Fibroblast of lung (primary cell): ENCODE results near the gene OARD1. TPM values are rescaled to one million over a fixed set of nuclear protein-coding genes. Genes with fewer than 3 reads are reported as not detected.
A peak's percentile ranks its signal among the peaks of the same experiment; 100 is the strongest.

Experiments
- DNase-seq, 2 donors: peaks; one replicate each; pipeline versions ENCODE4 v3.0.0 to v3.0.0-alpha.2; 2010; ENCODE audit warnings: low read depth in 2 of 2
- H2AFZ ChIP-seq: 2 replicates; pipeline ENCODE4 v1.5.1; 2012; ENCODE audit warnings: low read length, control low read depth, inconsistent platforms
- H3K27ac ChIP-seq: 2 replicates; pipeline ENCODE4 v1.5.1; 2011; ENCODE audit warnings: low read length, control low read depth; ENCODE audit not compliant: insufficient read depth
- H3K27me3 ChIP-seq: 2 replicates; pipeline ENCODE4 v1.5.1; 2011; ENCODE audit warnings: mild to moderate bottlenecking, low read length; ENCODE audit not compliant: control insufficient read depth, insufficient read depth
- H3K36me3 ChIP-seq: 2 replicates; pipeline ENCODE4 v1.5.1; 2011; ENCODE audit warnings: low read length; ENCODE audit not compliant: control insufficient read depth, insufficient read depth
- H3K4me1 ChIP-seq: 2 replicates; pipeline ENCODE4 v1.5.1; 2011; ENCODE audit warnings: low read length; ENCODE audit not compliant: control insufficient read depth, insufficient read depth; ENCODE audit errors: extremely low read depth
- H3K4me2 ChIP-seq: 2 replicates; pipeline ENCODE4 v1.5.1; 2011; ENCODE audit warnings: low read length, control low read depth; ENCODE audit not compliant: insufficient read depth; ENCODE audit errors: extremely low read depth
- H3K4me3 ChIP-seq, 4 experiments: fragments of 200-600 bp in 1 of 4; sonication (generic) in 1 of 4; replicated peaks in 1 of 4; 2 replicates each; pipeline ENCODE4 v1.5.1; 2011 to 2016; ENCODE audit warnings: low read length in 4 of 4, low read depth in 3 of 4, mild to moderate bottlenecking in 3 of 4, control low read depth in 2 of 4, inconsistent platforms in 1 of 4, mixed read lengths in 1 of 4; ENCODE audit not compliant: insufficient read depth in 1 of 4; ENCODE audit errors: control extremely low read depth in 1 of 4
- H3K79me2 ChIP-seq: 2 replicates; pipeline ENCODE4 v1.5.1; 2012; ENCODE audit warnings: mild to moderate bottlenecking, low read length, inconsistent platforms; ENCODE audit not compliant: control insufficient read depth, insufficient read depth
- H3K9ac ChIP-seq: 2 replicates; pipeline ENCODE4 v1.5.1; 2011; ENCODE audit warnings: mild to moderate bottlenecking, low read length, control low read depth; ENCODE audit not compliant: insufficient read depth
- H3K9me3 ChIP-seq: 2 replicates; pipeline ENCODE4 v1.5.1; 2012; ENCODE audit warnings: low read depth, low read length; ENCODE audit not compliant: control insufficient read depth, insufficient read depth
- H4K20me1 ChIP-seq: 2 replicates; pipeline ENCODE4 v1.5.1; 2011; ENCODE audit warnings: low read length; ENCODE audit not compliant: control insufficient read depth, insufficient read depth; ENCODE audit errors: extremely low read depth
- EZH2 ChIP-seq: IDR thresholded peaks from 2 replicates; pipeline ENCODE4 v1.5.1; 2012; ENCODE audit warnings: low read length, control low read depth, mild to moderate bottlenecking; ENCODE audit errors: missing control alignments
- polyA plus RNA-seq, 2 donors: library from polyadenylated mRNA; depleted of rRNA in 1 of 2; stranded (reverse) in 1 of 2; unstranded in 1 of 2; fragments of >200 nt; gene quantifications; 2 replicates each; pipeline ENCODE4 v1.2.1, GENCODE V29; 2011 to 2012; ENCODE audit warnings: missing spikeins in 1 of 2
- total RNA-seq: library from RNA; depleted of rRNA; stranded (reverse); fragments of >200 nt; gene quantifications from 2 replicates; pipeline ENCODE4 v1.2.1, GENCODE V29; 2014
- TF ChIP-seq, protein P1 (sequence below), 2 donors: IDR thresholded peaks in 1 of 2; conservative IDR thresholded peaks in 1 of 2; 1 replicate in 1 of 2; 2 replicates in 1 of 2; pipeline ENCODE4 v1.5.1; 2011 to 2012; ENCODE audit warnings: low read length in 2 of 2, control low read depth in 1 of 2, inconsistent platforms in 1 of 2, low read depth in 1 of 2, mild to moderate bottlenecking in 1 of 2

The OARD1 gene
- total and polyA plus RNA-seq, 2 donors (not counting 1 experiment from before 2014, with no cell fraction given) = 9.8 to 12.4 TPM

DNA sequence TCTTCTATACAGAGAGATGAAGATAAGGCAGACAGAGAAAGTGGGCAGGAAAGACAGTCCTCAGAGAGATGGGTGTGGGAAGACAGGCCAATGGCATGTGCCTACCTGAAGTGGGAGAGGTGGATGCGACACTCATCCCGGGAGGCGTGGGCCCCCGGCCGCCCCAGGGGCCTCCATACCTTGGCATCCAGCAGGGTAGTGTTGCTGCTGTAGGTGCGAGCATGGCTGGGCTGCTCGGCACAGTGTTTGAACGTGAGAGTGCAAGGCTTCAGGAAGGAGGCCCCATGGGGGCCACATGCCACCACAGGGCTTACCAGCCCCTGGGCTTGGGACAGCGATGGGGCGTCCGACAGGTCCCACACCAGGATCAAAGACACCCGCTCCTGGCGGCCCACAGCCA lies 38.4 kb downstream of the OARD1 start:
- Histone ChIP-seq H3K4me2 (no peak overlapping the region), H3K79me2 (no peaks in the 10 kb centered on the region), H3K4me1 (no peaks in the 10 kb centered on the region), H3K27ac (no peak overlapping the region), H3K9me3 (no peaks in the 10 kb centered on the region), H3K36me3 (no peaks in the 10 kb centered on the region), H3K27me3 (no peaks in the 10 kb centered on the region), H3K4me3 (no peak overlapping the region), H4K20me1 (no peaks in the 10 kb centered on the region), H2AFZ (no peak overlapping the region), H3K9ac (no peak overlapping the region)
- TF ChIP-seq, protein P1, sequence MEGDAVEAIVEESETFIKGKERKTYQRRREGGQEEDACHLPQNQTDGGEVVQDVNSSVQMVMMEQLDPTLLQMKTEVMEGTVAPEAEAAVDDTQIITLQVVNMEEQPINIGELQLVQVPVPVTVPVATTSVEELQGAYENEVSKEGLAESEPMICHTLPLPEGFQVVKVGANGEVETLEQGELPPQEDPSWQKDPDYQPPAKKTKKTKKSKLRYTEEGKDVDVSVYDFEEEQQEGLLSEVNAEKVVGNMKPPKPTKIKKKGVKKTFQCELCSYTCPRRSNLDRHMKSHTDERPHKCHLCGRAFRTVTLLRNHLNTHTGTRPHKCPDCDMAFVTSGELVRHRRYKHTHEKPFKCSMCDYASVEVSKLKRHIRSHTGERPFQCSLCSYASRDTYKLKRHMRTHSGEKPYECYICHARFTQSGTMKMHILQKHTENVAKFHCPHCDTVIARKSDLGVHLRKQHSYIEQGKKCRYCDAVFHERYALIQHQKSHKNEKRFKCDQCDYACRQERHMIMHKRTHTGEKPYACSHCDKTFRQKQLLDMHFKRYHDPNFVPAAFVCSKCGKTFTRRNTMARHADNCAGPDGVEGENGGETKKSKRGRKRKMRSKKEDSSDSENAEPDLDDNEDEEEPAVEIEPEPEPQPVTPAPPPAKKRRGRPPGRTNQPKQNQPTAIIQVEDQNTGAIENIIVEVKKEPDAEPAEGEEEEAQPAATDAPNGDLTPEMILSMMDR (conservative IDR thresholded peaks at IDR 0.05 in 1 of 2, IDR thresholded peaks at IDR 0.05 in 1 of 2; ENCODE audit: low read depth in 1 of 2, low read length in 2 of 2) = no peak
- TF ChIP-seq EZH2 = no peak
- DNase-seq = no peak

GRCh38 chr6:41032830-41033229 lies 39.3 kb downstream of the OARD1 start:
- H3K79me2 ChIP-seq = no peaks in the 10 kb centered on the region
- H3K4me1 ChIP-seq = peaks cover 5% of the 10 kb centered on the region
- H2AFZ ChIP-seq = no peak overlapping the region
- H3K27ac ChIP-seq = no peak overlapping the region
- H3K9me3 ChIP-seq = no peaks in the 10 kb centered on the region
- H3K9ac ChIP-seq = no peak overlapping the region
- H3K27me3 ChIP-seq = no peaks in the 10 kb centered on the region
- no peaks in the 10 kb centered on the region for H3K36me3 ChIP-seq
- DNase-seq = no peak
- no peaks in the 10 kb centered on the region for H4K20me1 ChIP-seq
- no peak for TF ChIP-seq EZH2
- TF ChIP-seq, protein P1 (conservative IDR thresholded peaks at IDR 0.05 in 1 of 2, IDR thresholded peaks at IDR 0.05 in 1 of 2; ENCODE audit: low read depth in 1 of 2, low read length in 2 of 2) = no peak
- H3K4me3 ChIP-seq = no peak overlapping the region
- no peak overlapping the region for H3K4me2 ChIP-seq

- Histone ChIP-seq H3K4me1 (peaks cover 6% of the 10 kb centered on the region), H3K79me2 (no peaks in the 10 kb centered on the region), H2AFZ (peak overlapping the region; percentile 90), H3K27ac (no peak overlapping the region), H3K36me3 (no peaks in the 10 kb centered on the region), H4K20me1 (no peaks in the 10 kb centered on the region), H3K9me3 (no peaks in the 10 kb centered on the region), H3K4me2 (peak overlapping the region; percentile 89), H3K27me3 (no peaks in the 10 kb centered on the region), H3K4me3 (peak overlapping the region in 3 of 4 experiments; percentile 33 to 56 (median 53)), H3K9ac (peak overlapping the region; percentile 26)
- TF ChIP-seq, protein P1 (conservative IDR thresholded peaks at IDR 0.05 in 1 of 2, IDR thresholded peaks at IDR 0.05 in 1 of 2; ENCODE audit: low read depth in 1 of 2, low read length in 2 of 2) = no peak
- no peak for TF ChIP-seq EZH2
- peak in 1 of 2 donors; percentile 9 for DNase-seq
Observed at GRCh38 chr6:41028561-41029412, 43.4 kb downstream of the OARD1 start.
